GM18511 (cell line): Measurements from ENCODE around the gene SCN8A.

ENCODE experiments used
- ATAC-seq: cut with Tn5 transposase; IDR thresholded peaks from one replicate; pipeline ENCODE4 v1.9.1; 2021; ENCODE audit warnings: mild to moderate bottlenecking, moderate library complexity; ENCODE audit not compliant: unreplicated experiment

Gene SCN8A

GRCh38 chr12:51811203-51812202 lies 220.5 kb downstream of the SCN8A start:
- no peak for ATAC-seq

GRCh38 chr12:51812871-51813270 lies 221.8 kb downstream of the SCN8A start:
- no peak for ATAC-seq

GRCh38 chr12:51813931-51814310 lies 222.9 kb downstream of the SCN8A start:
- ATAC-seq, result no peak

GRCh38 chr12:51814311-51815088 lies 223.5 kb downstream of the SCN8A start:
- no peak for ATAC-seq

GRCh38 chr12:51815571-51815970 lies 224.5 kb downstream of the SCN8A start:
- ATAC-seq, result no peak

GRCh38 chr12:51817027-51817953 lies 226.3 kb downstream of the SCN8A start:
- ATAC-seq, result no peak

- no peak for ATAC-seq
These were observed 227.1 kb downstream of the SCN8A start for GRCh38 chr12:51818086-51818485.

- ATAC-seq, result no peak
These were observed 227.7 kb downstream of the SCN8A start for GRCh38 chr12:51818566-51819300.

- no peak for ATAC-seq
These were observed 228.9 kb downstream of the SCN8A start for GRCh38 chr12:51819736-51820525.

- ATAC-seq, result no peak
These were observed 229.8 kb downstream of the SCN8A start for GRCh38 chr12:51820526-51821439.

GRCh38 chr12:51821440-51822260 lies 230.6 kb downstream of the SCN8A start:
- ATAC-seq, result no peak

GRCh38 chr12:51822261-51822616 lies 231.2 kb downstream of the SCN8A start:
- ATAC-seq, result no peak

- ATAC-seq, result no peak
These were observed 231.9 kb downstream of the SCN8A start for GRCh38 chr12:51822956-51823355.

- ATAC-seq, result no peak
These were observed 233.0 kb downstream of the SCN8A start for GRCh38 chr12:51823875-51824565.

GRCh38 chr12:51825216-51825615 lies 234.2 kb downstream of the SCN8A start:
- ATAC-seq, result no peak

- no peak for ATAC-seq
These were observed 235.8 kb downstream of the SCN8A start for GRCh38 chr12:51826881-51827280.
